ENCODE measurements around the gene SUMO3.

SUMO3 gene

GRCh38 chr21:44828362-44829056 lies 10.6 kb upstream of the SUMO3 start:
- no peak for DNase-seq (ENCODE audit: low read depth)

DNA sequence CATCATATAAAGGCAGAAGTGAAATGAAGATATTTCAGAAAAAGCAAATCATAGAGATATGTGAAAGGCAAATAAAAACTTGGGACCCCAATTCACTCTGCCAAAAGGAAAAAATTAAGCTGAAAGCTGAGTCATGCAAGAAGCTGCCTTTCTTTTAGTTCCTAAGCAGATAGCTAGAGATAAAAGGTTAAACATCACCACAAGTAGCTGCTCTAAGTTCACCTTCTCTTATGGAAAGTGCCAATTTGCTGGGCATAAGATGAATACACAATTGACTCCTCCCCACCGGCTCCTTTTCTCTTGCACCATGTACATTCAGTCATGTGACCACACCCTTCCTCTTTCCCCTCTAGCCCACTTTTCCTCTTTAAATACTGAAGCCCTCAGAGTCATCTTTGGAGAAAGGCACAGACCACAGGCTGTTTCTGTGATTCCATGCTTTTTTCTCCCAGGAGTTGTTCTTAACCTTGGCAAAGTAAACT lies 5.4 kb upstream of the SUMO3 start:
- no peak for DNase-seq (ENCODE audit: low read depth)

DNA sequence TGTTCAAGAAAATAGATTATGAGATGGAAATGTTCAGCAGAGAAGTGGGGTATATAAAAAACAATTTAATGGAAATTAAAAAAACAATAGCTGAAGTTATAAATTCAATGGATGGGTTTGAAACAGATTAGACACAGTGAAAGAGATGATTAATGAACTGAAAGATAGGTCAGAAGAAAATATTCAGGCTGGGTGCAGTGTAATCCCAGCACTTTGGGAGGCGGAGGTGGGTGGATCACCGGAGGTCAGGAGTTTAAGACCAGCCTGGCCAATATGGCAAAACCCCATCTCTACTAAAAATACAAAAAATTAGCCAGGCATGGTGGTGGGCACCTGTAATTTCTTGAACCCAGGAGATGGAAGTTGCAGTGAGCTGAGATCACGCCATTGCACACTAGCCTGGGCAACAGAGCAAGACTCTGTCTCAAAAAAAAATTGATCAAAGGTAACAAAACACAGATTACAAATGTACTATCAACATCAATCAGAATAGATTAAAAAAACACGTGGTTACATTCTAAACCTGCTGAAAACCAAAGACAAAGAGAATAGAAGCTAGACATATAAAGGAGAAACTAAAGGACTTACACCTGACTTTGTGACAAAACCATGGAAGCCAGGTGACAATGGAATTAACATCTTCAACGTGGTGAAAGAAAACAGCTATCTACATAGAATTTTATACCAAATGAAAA lies 4.8 kb upstream of the SUMO3 start:
- DNase-seq (ENCODE audit: low read depth), result no peak

- DNase-seq (ENCODE audit: low read depth), result peak; percentile 75
Observed at GRCh38 chr21:44820851-44821250, 3.0 kb upstream of the SUMO3 start.

GRCh38 chr21:44819283-44820243 lies 1.7 kb upstream of the SUMO3 start:
- DNase-seq (ENCODE audit: low read depth), result no peak

DNA sequence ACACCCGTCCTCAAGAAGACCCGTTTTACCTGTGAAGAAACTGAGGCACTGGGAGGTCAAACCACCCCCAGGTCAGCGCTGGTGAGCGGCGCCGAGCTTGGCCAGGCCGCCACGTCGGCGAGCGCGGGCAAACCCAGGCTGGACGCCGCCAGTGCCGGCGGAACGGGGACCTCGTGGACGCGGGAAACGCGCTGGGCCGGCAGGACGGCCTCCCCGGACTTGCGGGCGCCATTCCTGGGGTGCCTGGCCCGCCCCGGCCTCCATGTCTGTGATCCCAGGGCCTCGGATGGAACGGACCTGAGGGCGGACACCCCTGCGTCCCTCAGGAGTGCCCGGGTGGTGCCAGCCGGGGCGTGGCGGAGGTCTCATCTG lies 764 bp upstream of the SUMO3 start:
- no peak for DNase-seq (ENCODE audit: low read depth)

GRCh38 chr21:44817506-44817880 lies 369 bp downstream of the SUMO3 start:
- DNase-seq (ENCODE audit: low read depth), result peak; percentile 85

DNA sequence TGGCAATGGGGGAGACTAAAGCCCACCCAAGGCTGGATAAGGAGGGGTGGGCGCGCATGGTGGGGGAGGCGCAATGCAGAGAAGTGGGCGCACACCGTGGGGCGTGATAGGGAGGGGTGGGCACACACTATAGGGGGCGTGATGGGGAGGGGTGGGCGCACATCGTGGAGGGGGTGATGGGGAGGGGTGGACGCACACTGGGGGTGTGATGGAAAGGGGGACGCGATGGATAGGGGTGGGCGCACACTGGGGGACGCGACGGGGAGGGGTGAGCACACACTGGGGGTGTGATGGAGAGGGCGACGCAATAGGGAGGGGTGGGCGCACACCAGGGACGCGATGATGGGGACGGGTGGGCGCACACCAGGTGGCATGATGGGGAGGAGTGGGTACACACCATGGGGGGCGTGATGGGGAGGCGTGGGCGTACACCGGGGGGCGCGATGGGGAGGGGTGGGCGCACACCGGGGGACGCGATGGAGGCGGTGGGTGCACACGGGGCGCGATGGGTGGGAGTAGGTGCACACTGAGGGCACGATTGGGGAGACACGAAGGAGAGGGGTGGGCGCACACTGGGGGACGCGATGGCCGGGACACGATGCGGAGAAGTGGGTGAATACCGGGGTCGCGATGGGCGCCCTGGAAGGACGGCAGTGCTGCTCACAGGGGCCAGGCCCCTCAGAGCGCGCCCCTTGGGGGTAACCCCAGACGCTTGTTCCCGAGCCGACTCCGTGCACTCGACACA lies 929 bp downstream of the SUMO3 start:
- no peak for DNase-seq (ENCODE audit: low read depth)

DNA sequence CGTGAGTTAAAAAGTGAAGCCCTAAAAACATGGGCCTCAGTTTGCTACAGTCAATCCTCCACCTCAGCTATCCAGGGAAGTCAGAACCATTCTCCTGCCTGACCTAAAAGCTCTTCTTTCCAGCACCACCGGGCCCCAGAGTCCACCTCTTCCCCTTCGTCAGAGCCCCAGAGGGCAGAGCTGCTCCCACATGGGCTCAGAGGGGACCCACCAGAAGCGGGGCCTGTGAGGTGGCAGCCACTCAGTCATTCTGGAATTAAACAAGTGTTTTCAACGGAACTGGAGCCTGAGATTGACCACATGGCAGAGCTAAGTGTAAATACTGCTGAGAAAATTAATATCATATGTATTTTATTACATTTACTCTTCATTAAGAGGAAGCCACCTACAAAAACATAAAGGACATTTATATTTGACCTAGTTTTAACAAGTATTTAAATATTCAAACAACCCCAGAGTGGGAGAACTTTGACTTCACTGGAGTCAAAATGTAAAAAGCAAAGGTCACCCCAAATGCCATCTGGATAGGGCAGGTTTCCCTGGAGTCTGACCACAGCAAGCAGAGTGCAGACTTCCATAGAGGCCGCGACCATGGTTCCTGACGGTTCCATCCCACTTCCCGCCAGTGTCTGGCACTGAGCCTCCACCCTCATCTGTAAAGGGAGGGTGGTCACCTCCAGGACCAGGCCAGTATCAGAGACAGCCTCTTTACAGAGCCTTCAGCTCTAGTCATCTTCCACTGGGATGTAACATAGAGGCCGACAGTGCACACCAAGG lies 1.8 kb downstream of the SUMO3 start:
- no peak for DNase-seq (ENCODE audit: low read depth)

DNA sequence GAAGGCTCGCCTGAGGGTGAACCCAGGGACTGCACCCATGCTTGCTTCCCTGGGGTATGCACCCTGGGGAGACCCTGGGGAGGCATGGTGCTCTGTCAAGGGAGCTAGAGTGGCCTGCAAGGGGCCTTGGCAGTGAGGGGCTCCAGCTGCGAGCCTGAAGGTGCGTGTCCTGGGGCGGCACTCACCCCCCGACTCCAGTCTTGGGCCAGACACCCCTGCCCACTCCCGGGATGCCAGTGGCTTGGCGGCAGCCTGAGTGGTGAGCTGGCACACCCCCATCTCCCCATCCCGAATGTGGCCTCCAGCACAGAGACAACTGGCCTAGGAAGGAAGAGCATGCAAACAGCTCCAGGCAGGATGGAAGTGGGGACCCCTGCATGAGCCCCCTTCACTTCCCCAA lies 2.6 kb downstream of the SUMO3 start:
- no peak for DNase-seq (ENCODE audit: low read depth)

- DNase-seq (ENCODE audit: low read depth), result no peak
Observed at GRCh38 chr21:44814498-44815023, 3.3 kb downstream of the SUMO3 start.

- no peak for DNase-seq (ENCODE audit: low read depth)
Observed at GRCh38 chr21:44813727-44814126, 4.1 kb downstream of the SUMO3 start.

GRCh38 chr21:44813149-44813548 lies 4.7 kb downstream of the SUMO3 start:
- DNase-seq (ENCODE audit: low read depth), result no peak

DNA sequence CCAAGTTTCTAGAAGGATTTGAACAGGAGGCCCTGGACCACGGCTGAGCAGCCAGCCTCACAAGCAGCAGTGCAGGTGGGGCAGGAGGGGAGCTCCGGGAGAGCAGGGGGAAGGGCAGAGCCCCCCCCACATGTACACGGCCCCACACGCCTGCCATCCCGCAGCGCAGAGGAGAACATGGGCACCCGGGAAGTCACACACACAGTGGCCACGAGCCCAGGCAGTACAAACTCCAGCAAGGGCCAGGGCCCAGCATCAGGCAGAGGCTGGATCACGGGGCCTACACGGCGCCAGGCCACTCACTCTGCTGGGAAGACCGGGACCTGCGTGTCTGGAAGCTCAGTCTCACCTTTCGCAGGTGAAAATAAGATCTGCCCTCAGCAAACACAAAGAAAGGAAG lies 5.2 kb downstream of the SUMO3 start:
- no peak for DNase-seq (ENCODE audit: low read depth)

DNA sequence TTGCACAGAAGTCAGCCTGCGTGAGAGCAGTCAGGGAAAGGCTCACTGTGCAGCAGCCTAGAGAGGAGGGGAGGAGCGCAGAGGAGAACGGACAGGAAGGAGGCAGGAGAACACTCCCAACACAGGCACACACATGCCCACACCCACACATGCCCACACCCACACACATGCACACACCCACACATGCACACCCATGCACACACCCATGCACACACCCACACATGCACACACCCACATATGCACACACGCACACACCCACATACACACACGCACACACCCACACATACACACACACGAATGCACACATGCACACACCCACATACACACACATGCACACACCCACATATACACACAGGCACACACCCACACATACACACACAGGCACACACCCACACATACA lies 7.1 kb downstream of the SUMO3 start:
- no peak for DNase-seq (ENCODE audit: low read depth)

DNA sequence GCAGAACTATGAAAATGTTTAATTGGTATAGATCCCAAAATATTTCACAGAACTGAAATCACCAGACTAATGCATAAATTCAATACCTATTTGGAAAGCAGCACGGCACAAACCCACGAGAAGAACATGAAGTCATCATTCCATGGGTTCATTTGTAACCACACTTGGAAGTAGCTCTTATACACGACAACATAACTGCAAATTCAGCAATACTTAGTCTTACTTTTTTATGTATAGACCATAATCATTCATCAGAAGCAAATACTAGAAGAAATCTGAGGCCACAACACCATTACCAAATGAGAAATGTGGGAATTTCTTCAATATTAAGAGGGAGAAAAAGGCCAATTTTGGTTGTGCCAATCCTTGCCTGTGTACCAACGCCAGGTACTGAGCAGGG lies 12.0 kb downstream of the SUMO3 start:
- DNase-seq (ENCODE audit: low read depth), result no peak

GRCh38 chr21:44805226-44805625 lies 12.6 kb downstream of the SUMO3 start:
- DNase-seq (ENCODE audit: low read depth), result no peak

GRCh38 chr21:44804762-44805161 lies 13.1 kb downstream of the SUMO3 start:
- no peak for DNase-seq (ENCODE audit: low read depth)

GRCh38 chr21:44803651-44804050 lies 14.2 kb downstream of the SUMO3 start:
- DNase-seq (ENCODE audit: low read depth), result no peak

- peak; percentile 51 for DNase-seq (ENCODE audit: low read depth)
Observed at GRCh38 chr21:44802396-44803153, 15.3 kb downstream of the SUMO3 start.

Data from ELR (cell line).